Neutrophil (primary cell): Measurements from ENCODE around the gene TBRG1.

Experiments used
- H3K27ac ChIP-seq: fragments of 200-600 bp; sonication (generic); 2 replicates; pipeline ENCODE4 v1.5.1; 2016; ENCODE audit warnings: mild to moderate bottlenecking, moderate library complexity
- H3K27me3 ChIP-seq: fragments of 200-600 bp; sonication (generic); 2 replicates; pipeline ENCODE4 v1.6.0; 2016; ENCODE audit warnings: mild to moderate bottlenecking
- H3K36me3 ChIP-seq: fragments of 200-600 bp; sonication (generic); 2 replicates; pipeline ENCODE4 v1.5.1; 2017
- H3K4me1 ChIP-seq, 2 experiments: fragments of 200-600 bp in 1 of 2; sonication (generic) in 1 of 2; 1 replicate in 1 of 2; 2 replicates in 1 of 2; pipeline versions ENCODE4 v1.5.1 to v1.6.1; 2013 to 2016; ENCODE audit warnings: low read depth in 1 of 2, low read length in 1 of 2, mild to moderate bottlenecking in 1 of 2, moderate library complexity in 1 of 2; ENCODE audit not compliant: control insufficient read depth in 1 of 2, insufficient read depth in 1 of 2
- H3K4me3 ChIP-seq, 2 experiments: fragments of 200-600 bp in 1 of 2; sonication (generic) in 1 of 2; 1 replicate in 1 of 2; 2 replicates in 1 of 2; pipeline ENCODE4 v1.5.1; 2013 to 2016; ENCODE audit warnings: low read depth in 1 of 2, low read length in 1 of 2, mild to moderate bottlenecking in 1 of 2, moderate library complexity in 1 of 2
- H3K9me3 ChIP-seq: fragments of 200-600 bp; sonication (generic); 2 replicates; pipeline ENCODE4 v1.5.1; 2016
- CTCF ChIP-seq: fragments of 200-600 bp; sonication (generic); IDR thresholded peaks from 2 replicates; pipeline ENCODE4 v1.5.1; 2016; ENCODE audit warnings: antibody characterized with exemption

Gene TBRG1

DNA sequence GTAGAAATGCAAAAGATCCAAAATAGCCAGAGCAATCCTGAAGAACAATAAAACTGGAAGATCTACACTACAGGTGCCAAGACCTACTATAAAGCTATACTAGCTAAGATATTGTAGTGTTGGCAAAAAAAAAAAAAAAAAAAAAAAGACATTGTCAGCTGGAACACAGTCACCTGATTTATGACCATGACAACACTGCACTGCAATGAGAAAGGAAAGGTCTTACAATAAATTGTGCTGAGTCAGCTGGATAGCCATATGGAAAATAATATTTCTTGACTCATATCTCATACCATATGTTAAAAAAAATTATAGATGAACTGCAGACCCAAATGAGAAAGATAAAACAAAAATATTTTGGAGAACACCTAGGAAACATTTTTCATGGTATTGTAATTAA, 14.5 kb upstream of the TBRG1 start:
- Histone ChIP-seq H3K27ac (no peak overlapping the region), H3K36me3 (no peaks in the 10 kb centered on the region), H3K27me3 (no peaks in the 10 kb centered on the region), H3K9me3 (no peaks in the 10 kb centered on the region), H3K4me3 (no peak overlapping the region), H3K4me1 (peaks cover 11 to 14% of the 10 kb centered on the region in 2 experiments)
- no peak for TF ChIP-seq CTCF

- no peak for TF ChIP-seq CTCF
- Histone ChIP-seq H3K4me1 (peaks cover 10% of the 10 kb centered on the region in 2 experiments), H3K9me3 (no peaks in the 10 kb centered on the region), H3K27me3 (peaks cover 5% of the 10 kb centered on the region), H3K27ac (no peak overlapping the region), H3K36me3 (no peaks in the 10 kb centered on the region), H3K4me3 (no peak overlapping the region)
These were observed 12.4 kb upstream of the TBRG1 start for GRCh38 chr11:124610295-124610694.

GRCh38 chr11:124611064-124611463, 11.6 kb upstream of the TBRG1 start, which contains the start of gene PANX3:
Gene PANX3 (plus strand): TSS chr11:124611428. CDS start chr11:124611557, 129 bp downstream.
- Histone ChIP-seq H3K4me3 (no peak within 1 kb of the TSS), H3K36me3 (no peaks in the 10 kb centered on the region), H3K27me3 (peaks cover 5% of the 10 kb centered on the region), H3K27ac (no peak within 1 kb of the TSS), H3K4me1 (peaks cover 2% of the 10 kb centered on the region in 2 experiments), H3K9me3 (no peaks in the 10 kb centered on the region)
- TF ChIP-seq CTCF, result no peak

GRCh38 chr11:124612045-124612444, 10.6 kb upstream of the TBRG1 start:
- H3K9me3 ChIP-seq, result no peaks in the 10 kb centered on the region
- H3K4me1 ChIP-seq, result no peaks in the 10 kb centered on the region
- TF ChIP-seq CTCF, result no peak
- no peak overlapping the region for H3K27ac ChIP-seq
- no peak overlapping the region for H3K4me3 ChIP-seq
- no peaks in the 10 kb centered on the region for H3K36me3 ChIP-seq
- peaks cover 5% of the 10 kb centered on the region for H3K27me3 ChIP-seq

- H3K4me1 ChIP-seq, result no peaks in the 10 kb centered on the region
- no peak for TF ChIP-seq CTCF
- no peaks in the 10 kb centered on the region for H3K36me3 ChIP-seq
- peaks cover 5% of the 10 kb centered on the region for H3K27me3 ChIP-seq
- H3K4me3 ChIP-seq, result no peak overlapping the region
- H3K9me3 ChIP-seq, result no peaks in the 10 kb centered on the region
- H3K27ac ChIP-seq, result no peak overlapping the region
These were observed 10.0 kb upstream of the TBRG1 start for GRCh38 chr11:124612567-124613246.
